K562 (cell line): Measurements from ENCODE around the gene TMEM184B. TPM values are rescaled to one million over a fixed set of nuclear protein-coding genes. Genes with fewer than 3 reads are reported as not detected.

Source experiments
- COPS2 ChIP-seq: fragments of 450-650 bp; conservative IDR thresholded peaks from 2 replicates; pipeline ENCODE4 v1.6.1; 2016; ENCODE audit warnings: mild to moderate bottlenecking, moderate library complexity
- E2F6 ChIP-seq, 2 experiments: IDR thresholded peaks; 2 replicates each; pipeline ENCODE4 v1.6.1; 2011; ENCODE audit warnings: borderline replicate concordance in 1 of 2, control low read depth in 1 of 2, low read depth in 1 of 2, low read length in 1 of 2, mild to moderate bottlenecking in 1 of 2, mixed read lengths in 1 of 2, moderate library complexity in 1 of 2; ENCODE audit not compliant: insufficient read depth in 1 of 2, insufficient read length in 1 of 2, poor library complexity in 1 of 2, severe bottlenecking in 1 of 2; ENCODE audit errors: extremely low read depth in 1 of 2
- HDGF ChIP-seq: fragments of 450-650 bp; IDR thresholded peaks from 2 replicates; pipeline ENCODE4 v1.6.1; 2016
- NKRF ChIP-seq: fragments of 450-650 bp; IDR thresholded peaks from 2 replicates; pipeline ENCODE4 v1.6.1; 2016; ENCODE audit warnings: borderline replicate concordance
- PKNOX1 ChIP-seq: fragments of 450-650 bp; IDR thresholded peaks from 2 replicates; pipeline ENCODE4 v1.6.1; 2016
- SMARCA4 ChIP-seq: fragments of 450-650 bp; IDR thresholded peaks from 2 replicates; pipeline ENCODE4 v1.6.1; 2016
- USF1 ChIP-seq: sonication (generic); formaldehyde crosslinking; IDR thresholded peaks from 2 replicates; pipeline ENCODE4 v1.9.0; 2022; ENCODE audit warnings: mild to moderate bottlenecking, missing genetic modification reagents
- ZNF780A ChIP-seq: fragments of 250-450 bp; sonication (Bioruptor Pico); IDR thresholded peaks from 2 replicates; pipeline ENCODE4 v1.5.0; 2021; ENCODE audit warnings: mild to moderate bottlenecking
- polyA plus RNA-seq, 8 experiments: library from polyadenylated mRNA; depleted of rRNA in 4 of 8; stranded (reverse) in 5 of 8; unstranded in 3 of 8; fragments of >200 nt; fragmentation: Nextera tagmentation in 2 of 8; fragmentation: Illumina TruSeq in 1 of 8; extraction: Ambion mirVana in 2 of 8; extraction: Trizol in 1 of 8; gene quantifications; 2 replicates each; pipeline versions ENCODE4 v1.2.1 to v1.2.3, GENCODE V29; 2011 to 2014; ENCODE audit warnings: inconsistent platforms in 1 of 8, missing spikeins in 1 of 8
- total RNA-seq, 7 experiments: library from RNA; depleted of rRNA in 6 of 7; stranded (reverse); fragments of >200 nt in 6 of 7; fragmentation: Illumina TruSeq in 2 of 7; extraction: Trizol in 2 of 7; gene quantifications; 2 replicates each; pipeline versions ENCODE4 v1.2.1 to v1.2.3, GENCODE V29; 2011 to 2021; ENCODE audit warnings: low replicate concordance in 1 of 7

Gene TMEM184B
- total and polyA plus RNA-seq, 9 of the 15 experiments (the other 6 are each of a cell fraction or from before 2014, with no cell fraction given) = 0.31 to 25.1 (median 6.2) TPM

- TF ChIP-seq PKNOX1 (no peak), E2F6 (IDR thresholded peaks at IDR 0.05; ENCODE audit: borderline replicate concordance in 1 of 2, extremely low read depth in 1 of 2, insufficient read depth in 1 of 2, insufficient read length in 1 of 2, low read depth in 1 of 2, low read length in 1 of 2, poor library complexity in 1 of 2, severe bottlenecking in 1 of 2) (peak in 1 of 2 experiments; percentile 40), SMARCA4 (peak; percentile 43; the same call in 1 of the 2 replicates), ZNF780A (CRISPR knock-in tag) (no peak), USF1 (peak; percentile 68), COPS2 (no peak), HDGF (peak; percentile 95), NKRF (0 out of 2 replicates have a peak, but pooled peaks have one; percentile 53)
These were observed 91.9 kb downstream of the TMEM184B start (continued) for GRCh38 chr22:38180841-38181452.
